ENCODE results near the gene UCHL5.

The UCHL5 gene

GRCh38 chr1:193102662-193103061 is 43.5 kb upstream of the UCHL5 start:
- no peak for DNase-seq (ENCODE audit: low read depth)
- H3K4me3 ChIP-seq (ENCODE audit: low read depth, low read length) = no peak overlapping the region

DNA sequence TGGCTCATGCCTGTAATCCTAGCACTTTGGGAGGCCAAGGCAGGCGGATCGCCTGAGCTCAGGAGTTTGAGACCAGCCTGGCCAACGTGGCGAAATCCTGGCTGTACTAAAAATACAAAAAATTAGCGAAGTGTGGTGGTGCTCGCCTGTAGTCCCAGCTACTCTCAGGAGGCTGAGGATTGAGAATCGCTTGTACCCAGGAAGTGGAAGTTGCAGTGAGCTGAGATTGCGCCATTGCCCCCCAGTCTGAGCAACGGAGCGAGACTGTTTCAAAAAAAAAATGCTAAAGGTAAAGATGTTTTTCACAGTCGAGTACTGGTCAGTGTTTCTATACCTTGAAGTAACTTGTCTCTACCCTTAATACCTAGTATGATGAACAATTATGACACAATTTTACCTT is 35.0 kb upstream of the UCHL5 start:
- H3K4me3 ChIP-seq (ENCODE audit: low read depth, low read length) = no peak overlapping the region
- TF ChIP-seq, protein P1, sequence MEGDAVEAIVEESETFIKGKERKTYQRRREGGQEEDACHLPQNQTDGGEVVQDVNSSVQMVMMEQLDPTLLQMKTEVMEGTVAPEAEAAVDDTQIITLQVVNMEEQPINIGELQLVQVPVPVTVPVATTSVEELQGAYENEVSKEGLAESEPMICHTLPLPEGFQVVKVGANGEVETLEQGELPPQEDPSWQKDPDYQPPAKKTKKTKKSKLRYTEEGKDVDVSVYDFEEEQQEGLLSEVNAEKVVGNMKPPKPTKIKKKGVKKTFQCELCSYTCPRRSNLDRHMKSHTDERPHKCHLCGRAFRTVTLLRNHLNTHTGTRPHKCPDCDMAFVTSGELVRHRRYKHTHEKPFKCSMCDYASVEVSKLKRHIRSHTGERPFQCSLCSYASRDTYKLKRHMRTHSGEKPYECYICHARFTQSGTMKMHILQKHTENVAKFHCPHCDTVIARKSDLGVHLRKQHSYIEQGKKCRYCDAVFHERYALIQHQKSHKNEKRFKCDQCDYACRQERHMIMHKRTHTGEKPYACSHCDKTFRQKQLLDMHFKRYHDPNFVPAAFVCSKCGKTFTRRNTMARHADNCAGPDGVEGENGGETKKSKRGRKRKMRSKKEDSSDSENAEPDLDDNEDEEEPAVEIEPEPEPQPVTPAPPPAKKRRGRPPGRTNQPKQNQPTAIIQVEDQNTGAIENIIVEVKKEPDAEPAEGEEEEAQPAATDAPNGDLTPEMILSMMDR (IDR thresholded peaks at IDR 0.05; ENCODE audit: low read depth, low read length, missing control alignments) = no peak
- DNase-seq (ENCODE audit: low read depth) = no peak

More at GRCh38 chr1:193102662-193103061, 43.5 kb upstream of the UCHL5 start:
- TF ChIP-seq, protein P1 (IDR thresholded peaks at IDR 0.05; ENCODE audit: low read depth, low read length, missing control alignments) = no peak

GRCh38 chr1:193090865-193091264 is 31.7 kb upstream of the UCHL5 start:
- no peak for DNase-seq (ENCODE audit: low read depth)
- TF ChIP-seq, protein P1 (IDR thresholded peaks at IDR 0.05; ENCODE audit: low read depth, low read length, missing control alignments) = no peak
- no peak overlapping the region for H3K4me3 ChIP-seq (ENCODE audit: low read depth, low read length)

DNA sequence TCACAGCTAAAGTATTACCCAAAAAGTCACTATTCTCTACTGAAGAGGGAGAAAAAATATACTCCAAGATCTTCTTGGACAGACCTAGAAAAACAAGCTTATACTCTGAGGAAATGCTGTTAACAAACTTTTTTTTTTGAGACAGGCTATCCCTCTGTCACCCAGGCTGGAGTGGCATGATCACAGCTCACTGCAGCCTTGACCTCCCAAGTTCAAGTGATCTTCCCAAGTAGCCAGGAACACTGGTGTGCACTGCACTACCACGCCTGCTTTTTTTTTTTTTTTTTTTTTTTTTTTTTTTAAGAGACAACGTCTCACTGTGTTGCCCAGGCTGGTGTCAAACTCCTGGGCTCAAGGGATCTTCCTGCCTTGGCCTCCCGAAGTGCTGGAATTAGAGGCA is 28.7 kb upstream of the UCHL5 start:
- no peak overlapping the region for H3K4me3 ChIP-seq (ENCODE audit: low read depth, low read length)
- DNase-seq (ENCODE audit: low read depth) = no peak
- TF ChIP-seq, protein P1 (IDR thresholded peaks at IDR 0.05; ENCODE audit: low read depth, low read length, missing control alignments) = no peak

DNA sequence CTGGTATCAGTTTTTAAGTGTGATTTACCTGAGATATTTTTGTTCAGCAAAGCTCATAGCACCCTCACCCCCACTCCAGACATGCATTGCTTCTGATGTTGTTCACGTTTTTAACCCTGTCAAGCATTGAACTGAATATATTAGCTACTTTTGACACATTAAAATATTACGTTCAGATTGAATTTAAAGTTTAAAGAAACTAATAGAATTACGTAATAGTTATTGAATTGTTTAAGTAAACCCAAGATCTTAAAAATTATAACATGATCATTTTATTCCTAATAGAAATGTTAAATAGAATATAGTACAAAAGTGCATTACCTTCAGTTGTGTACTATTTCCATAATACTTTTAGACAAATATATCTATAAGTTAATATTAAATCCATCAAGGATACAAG is 27.2 kb upstream of the UCHL5 start:
- TF ChIP-seq, protein P1 (IDR thresholded peaks at IDR 0.05; ENCODE audit: low read depth, low read length, missing control alignments) = no peak
- no peak overlapping the region for H3K4me3 ChIP-seq (ENCODE audit: low read depth, low read length)
- DNase-seq (ENCODE audit: low read depth) = no peak

GRCh38 chr1:193085263-193085662 is 26.1 kb upstream of the UCHL5 start:
- TF ChIP-seq, protein P1 (IDR thresholded peaks at IDR 0.05; ENCODE audit: low read depth, low read length, missing control alignments) = no peak
- DNase-seq (ENCODE audit: low read depth) = no peak

GRCh38 chr1:193083365-193084088 is 24.4 kb upstream of the UCHL5 start:
- peak; percentile 56 for DNase-seq (ENCODE audit: low read depth)

More at GRCh38 chr1:193085263-193085662, 26.1 kb upstream of the UCHL5 start:
- no peak overlapping the region for H3K4me3 ChIP-seq (ENCODE audit: low read depth, low read length)

More at GRCh38 chr1:193083365-193084088, 24.4 kb upstream of the UCHL5 start:
- TF ChIP-seq, protein P1 (IDR thresholded peaks at IDR 0.05; ENCODE audit: low read depth, low read length, missing control alignments) = no peak
- H3K4me3 ChIP-seq (ENCODE audit: low read depth, low read length) = no peak overlapping the region; the same call in 1 of the 2 replicates
